GM10266 (cell line): ENCODE data around the gene RSPH6A.

Experiments used
- DNase-seq: peaks from one replicate; pipeline ENCODE4 v3.0.0; 2012; ENCODE audit errors: extremely low spot score
- CTCF ChIP-seq: IDR thresholded peaks from 2 replicates; pipeline ENCODE4 v1.5.1; 2012; ENCODE audit warnings: mild to moderate bottlenecking, low read depth; ENCODE audit not compliant: control insufficient read depth, insufficient read depth; ENCODE audit errors: missing control alignments

The RSPH6A gene

GRCh38 chr19:45819769-45820168 lies 4.7 kb upstream of the RSPH6A start:
- DNase-seq = no peak
- TF ChIP-seq CTCF = no peak

GRCh38 chr19:45817725-45818301 lies 2.7 kb upstream of the RSPH6A start:
- no peak for DNase-seq
- no peak for TF ChIP-seq CTCF

GRCh38 chr19:45817010-45817724 lies 2.1 kb upstream of the RSPH6A start:
- peak; percentile 97 for TF ChIP-seq CTCF
- peak; percentile 99 for DNase-seq

- TF ChIP-seq CTCF = peak; percentile 21
- DNase-seq = no peak
Measured at GRCh38 chr19:45816236-45817009, 1.3 kb upstream of the RSPH6A start.

GRCh38 chr19:45815481-45816216 lies 541 bp upstream of the RSPH6A start:
- TF ChIP-seq CTCF = no peak
- no peak for DNase-seq

- no peak for DNase-seq
- TF ChIP-seq CTCF = no peak
Measured at GRCh38 chr19:45814166-45814780, 835 bp downstream of the RSPH6A start.
